ENCODE results near the gene OR52N4. TPM values are rescaled to one million over a fixed set of nuclear protein-coding genes. Genes with fewer than 3 reads are reported as not detected.

Gene OR52N4
- total and polyA plus RNA-seq, 4 donors, result 0.26 to 0.41 (median 0.30) TPM

- H3K4me3 ChIP-seq, result no peak overlapping the region
- H3K4me1 ChIP-seq (ENCODE audit: control insufficient read depth in 5 of 5, insufficient read depth in 5 of 5, low read length in 5 of 5), result peaks cover 0 to 2% (median 0%) of the 10 kb centered on the region in 5 donors
- no peak overlapping the region for H3K27ac ChIP-seq (ENCODE audit: low read depth in 1 of 2, low read length in 1 of 2)
- 86 to 91% methylated on average over 3 of the region's 3 CpGs for WGBS, 2 donors
- no peak overlapping the region for H3K9ac ChIP-seq (ENCODE audit: insufficient read depth in 1 of 2, low read length in 2 of 2)
- peaks cover 0 to 4% (median 0%) of the 10 kb centered on the region in 4 donors for H3K9me3 ChIP-seq (ENCODE audit: control insufficient read depth in 4 of 4, insufficient read depth in 3 of 4, low read length in 3 of 4)
- TF ChIP-seq CTCF (IDR thresholded peaks at IDR 0.05; ENCODE audit: control extremely low read depth, extremely low read depth), result no peak
- no peaks in the 10 kb centered on the region for H3K36me3 ChIP-seq (ENCODE audit: control insufficient read depth in 4 of 4, insufficient read depth in 4 of 4, low read length in 4 of 4)
- DNase-seq (no peak), ATAC-seq (ENCODE audit: insufficient read depth, low FRiP score) (no peak)
- no peaks in the 10 kb centered on the region for H3K27me3 ChIP-seq (ENCODE audit: control insufficient read depth in 3 of 3, insufficient read depth in 3 of 3, low read length in 2 of 3)
Observed at GRCh38 chr11:5719703-5720495, 34.1 kb upstream of the OR52N4 start.

- Histone ChIP-seq H3K4me1 (ENCODE audit: control insufficient read depth in 5 of 5, insufficient read depth in 5 of 5, low read length in 5 of 5) (peaks cover 0 to 2% (median 0%) of the 10 kb centered on the region in 5 donors), H3K27ac (ENCODE audit: low read depth in 1 of 2, low read length in 1 of 2) (no peak overlapping the region), H3K9me3 (ENCODE audit: control insufficient read depth in 4 of 4, insufficient read depth in 3 of 4, low read length in 3 of 4) (peaks cover 0 to 4% (median 0%) of the 10 kb centered on the region in 4 donors), H3K27me3 (ENCODE audit: control insufficient read depth in 3 of 3, insufficient read depth in 3 of 3, low read length in 2 of 3) (no peaks in the 10 kb centered on the region), H3K4me3 (no peak overlapping the region), H3K9ac (ENCODE audit: insufficient read depth in 1 of 2, low read length in 2 of 2) (no peak overlapping the region), H3K36me3 (ENCODE audit: control insufficient read depth in 4 of 4, insufficient read depth in 4 of 4, low read length in 4 of 4) (no peaks in the 10 kb centered on the region)
- 82 to 86% methylated on average over 2 of the region's 2 CpGs for WGBS, 2 donors
- no peak for DNase-seq
- ATAC-seq (ENCODE audit: insufficient read depth, low FRiP score), result no peak
- TF ChIP-seq CTCF (IDR thresholded peaks at IDR 0.05; ENCODE audit: control extremely low read depth, extremely low read depth), result no peak
Observed at GRCh38 chr11:5722622-5723021, 31.4 kb upstream of the OR52N4 start.

- no peak for DNase-seq
- 93 to 96% methylated on average over 1 of the region's 1 CpG for WGBS, 2 donors
Observed at GRCh38 chr11:5726351-5726750, 27.7 kb upstream of the OR52N4 start.

More at GRCh38 chr11:5726351-5726750, 27.7 kb upstream of the OR52N4 start:
- H3K9ac ChIP-seq (ENCODE audit: insufficient read depth in 1 of 2, low read length in 2 of 2), result no peak overlapping the region
- TF ChIP-seq CTCF (IDR thresholded peaks at IDR 0.05; ENCODE audit: control extremely low read depth, extremely low read depth), result no peak
- no peaks in the 10 kb centered on the region for H3K9me3 ChIP-seq (ENCODE audit: control insufficient read depth in 4 of 4, insufficient read depth in 3 of 4, low read length in 3 of 4)
- H3K36me3 ChIP-seq (ENCODE audit: control insufficient read depth in 4 of 4, insufficient read depth in 4 of 4, low read length in 4 of 4), result no peaks in the 10 kb centered on the region
- no peaks in the 10 kb centered on the region for H3K4me1 ChIP-seq (ENCODE audit: control insufficient read depth in 5 of 5, insufficient read depth in 5 of 5, low read length in 5 of 5)
- no peak for ATAC-seq (ENCODE audit: insufficient read depth, low FRiP score)
- no peak overlapping the region for H3K27ac ChIP-seq (ENCODE audit: low read depth in 1 of 2, low read length in 1 of 2)
- no peak overlapping the region for H3K4me3 ChIP-seq
- no peaks in the 10 kb centered on the region for H3K27me3 ChIP-seq (ENCODE audit: control insufficient read depth in 3 of 3, insufficient read depth in 3 of 3, low read length in 2 of 3)
